ENCODE data around the gene AGBL3.
A peak's percentile ranks its signal among the peaks of the same experiment; 100 is the strongest.
"Not testable (repeated sequence)": the region's sequence is repeated elsewhere in the genome, so short reads cannot be mapped to it uniquely, and the experiment has no call there.

AGBL3 gene

GRCh38 chr7:135169141-135169963 lies 183.0 kb downstream of the AGBL3 start:
- DNase-seq (ENCODE audit: low read depth), result no peak

GRCh38 chr7:135169964-135170273 lies 183.6 kb downstream of the AGBL3 start:
- DNase-seq (ENCODE audit: low read depth), result no peak

- peak; percentile 50 for DNase-seq (ENCODE audit: low read depth)
These were observed 184.1 kb downstream of the AGBL3 start, which contains the start of gene CYREN for GRCh38 chr7:135170274-135170997. CYREN (minus strand) TSS chr7:135170707; CDS start chr7:135168922, 1,785 bp downstream.

- DNase-seq (ENCODE audit: low read depth), result not testable (repeated sequence)
These were observed 184.7 kb downstream of the AGBL3 start for GRCh38 chr7:135170998-135171481.

GRCh38 chr7:135171581-135172291 lies 185.4 kb downstream of the AGBL3 start:
- DNase-seq (ENCODE audit: low read depth), result not testable (repeated sequence)

- not testable (repeated sequence) for DNase-seq (ENCODE audit: low read depth)
These were observed 187.6 kb downstream of the AGBL3 start for GRCh38 chr7:135173916-135174315.

GRCh38 chr7:135174941-135175340 lies 188.6 kb downstream of the AGBL3 start:
- DNase-seq (ENCODE audit: low read depth), result no peak

- no peak for DNase-seq (ENCODE audit: low read depth)
These were observed 189.6 kb downstream of the AGBL3 start for GRCh38 chr7:135175931-135176330.

GRCh38 chr7:135177028-135177696 lies 190.9 kb downstream of the AGBL3 start:
- DNase-seq (ENCODE audit: low read depth), result no peak

- DNase-seq (ENCODE audit: low read depth), result no peak
These were observed 192.1 kb downstream of the AGBL3 start for GRCh38 chr7:135178364-135178763.

- DNase-seq (ENCODE audit: low read depth), result no peak
These were observed 193.1 kb downstream of the AGBL3 start for GRCh38 chr7:135179321-135179925.

GRCh38 chr7:135180122-135180521 lies 193.8 kb downstream of the AGBL3 start:
- no peak for DNase-seq (ENCODE audit: low read depth)

- no peak for DNase-seq (ENCODE audit: low read depth)
These were observed 195.1 kb downstream of the AGBL3 start for GRCh38 chr7:135181261-135181928.

- DNase-seq (ENCODE audit: low read depth), result no peak
These were observed 195.8 kb downstream of the AGBL3 start for GRCh38 chr7:135181929-135182678.

- DNase-seq (ENCODE audit: low read depth), result no peak
These were observed 197.2 kb downstream of the AGBL3 start for GRCh38 chr7:135183478-135183877.

- DNase-seq (ENCODE audit: low read depth), result no peak
These were observed 198.0 kb downstream of the AGBL3 start for GRCh38 chr7:135184254-135184841.

Measured in HS-27A (cell line).